Measurements from ENCODE around the gene MBOAT7. TPM values are rescaled to one million over a fixed set of nuclear protein-coding genes. Genes with fewer than 3 reads are reported as not detected.
A peak's percentile ranks its signal among the peaks of the same experiment; 100 is the strongest.
"Not testable (repeated sequence)": the region's sequence is repeated elsewhere in the genome, so short reads cannot be mapped to it uniquely, and the experiment has no call there.

MBOAT7 gene
- polyA plus RNA-seq, 12 donors, result 17.0 to 85.5 (median 27.2) TPM; not detected in 1

DNA sequence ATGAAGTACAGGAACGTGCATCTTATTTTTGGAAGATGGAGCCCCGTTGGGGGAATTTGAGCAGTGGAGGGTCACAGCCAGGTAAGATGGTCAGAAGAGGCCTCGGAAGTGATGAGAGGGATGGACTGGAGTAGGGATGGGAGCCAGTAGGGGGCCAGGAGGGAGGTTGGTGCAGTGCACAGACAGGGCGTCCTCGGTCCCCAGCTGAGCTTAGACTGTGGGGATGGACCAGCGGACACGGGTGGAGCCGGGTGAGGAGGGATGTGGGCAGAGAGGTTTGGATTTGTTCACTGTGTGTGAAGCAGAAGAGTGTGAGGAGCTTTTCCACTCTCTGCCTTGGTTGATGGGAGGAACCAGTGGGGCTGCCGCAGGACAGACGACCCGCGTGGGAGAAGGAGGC is 21.9 kb upstream of the MBOAT7 start:
- DNase-seq, result no peak

DNA sequence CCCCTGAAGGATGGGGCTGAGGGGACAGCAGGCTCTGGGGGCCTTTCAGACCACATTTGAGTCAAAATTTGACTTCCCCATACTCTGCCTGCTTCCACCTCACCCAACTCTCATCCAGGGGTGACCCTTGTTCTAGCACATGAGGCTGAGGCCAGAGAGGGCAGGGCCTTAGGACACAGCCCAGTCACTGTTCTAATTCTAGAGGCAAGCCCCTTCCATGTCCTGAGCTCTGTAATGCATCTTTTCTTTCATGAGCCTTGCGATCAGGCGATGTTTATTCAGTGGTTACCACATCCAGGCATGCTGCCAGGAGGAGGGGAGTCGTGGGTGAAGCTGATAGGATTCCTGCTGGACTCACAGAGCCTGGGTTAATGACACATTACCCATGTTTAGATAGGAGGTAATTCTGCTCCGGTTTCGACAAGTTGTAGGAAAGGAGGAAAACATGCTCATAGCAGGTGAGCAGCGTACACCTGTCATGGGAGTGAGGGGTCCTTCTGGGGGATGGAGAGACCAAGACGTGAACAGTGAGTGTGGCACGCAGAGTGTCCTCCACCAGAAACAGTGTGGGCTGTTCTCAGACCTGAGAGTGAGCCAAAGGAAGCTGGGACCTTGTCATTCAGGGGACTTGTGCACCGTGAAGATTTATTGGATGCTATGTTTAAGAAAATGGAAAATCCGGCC is 20.6 kb upstream of the MBOAT7 start:
- DNase-seq, result peak; percentile 45

GRCh38 chr19:54209058-54209810 is 19.9 kb upstream of the MBOAT7 start:
- no peak for DNase-seq

GRCh38 chr19:54208784-54209057 is 19.3 kb upstream of the MBOAT7 start:
- DNase-seq, result no peak

GRCh38 chr19:54207983-54208783 is 18.8 kb upstream of the MBOAT7 start:
- peak; percentile 64 for DNase-seq

DNA sequence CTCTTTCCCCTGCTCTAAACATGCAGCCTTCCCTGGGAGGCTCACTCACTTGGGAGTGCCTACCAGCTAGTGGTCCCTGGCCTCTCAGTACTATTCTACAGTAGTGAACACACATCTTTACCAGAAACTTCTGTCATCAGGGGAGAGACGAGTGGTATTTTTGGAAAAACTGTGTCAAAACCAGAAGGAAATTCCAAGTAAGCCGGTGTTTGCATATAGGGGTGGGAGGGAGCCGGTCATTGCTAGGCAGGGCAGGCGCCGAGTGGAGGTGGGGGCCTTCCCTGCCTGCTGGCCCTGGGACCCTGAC is 18.2 kb upstream of the MBOAT7 start:
- DNase-seq, result no peak

GRCh38 chr19:54207193-54207592 is 17.8 kb upstream of the MBOAT7 start:
- DNase-seq, result not testable (repeated sequence)

GRCh38 chr19:54206831-54207177 is 17.4 kb upstream of the MBOAT7 start:
- no peak for DNase-seq

DNA sequence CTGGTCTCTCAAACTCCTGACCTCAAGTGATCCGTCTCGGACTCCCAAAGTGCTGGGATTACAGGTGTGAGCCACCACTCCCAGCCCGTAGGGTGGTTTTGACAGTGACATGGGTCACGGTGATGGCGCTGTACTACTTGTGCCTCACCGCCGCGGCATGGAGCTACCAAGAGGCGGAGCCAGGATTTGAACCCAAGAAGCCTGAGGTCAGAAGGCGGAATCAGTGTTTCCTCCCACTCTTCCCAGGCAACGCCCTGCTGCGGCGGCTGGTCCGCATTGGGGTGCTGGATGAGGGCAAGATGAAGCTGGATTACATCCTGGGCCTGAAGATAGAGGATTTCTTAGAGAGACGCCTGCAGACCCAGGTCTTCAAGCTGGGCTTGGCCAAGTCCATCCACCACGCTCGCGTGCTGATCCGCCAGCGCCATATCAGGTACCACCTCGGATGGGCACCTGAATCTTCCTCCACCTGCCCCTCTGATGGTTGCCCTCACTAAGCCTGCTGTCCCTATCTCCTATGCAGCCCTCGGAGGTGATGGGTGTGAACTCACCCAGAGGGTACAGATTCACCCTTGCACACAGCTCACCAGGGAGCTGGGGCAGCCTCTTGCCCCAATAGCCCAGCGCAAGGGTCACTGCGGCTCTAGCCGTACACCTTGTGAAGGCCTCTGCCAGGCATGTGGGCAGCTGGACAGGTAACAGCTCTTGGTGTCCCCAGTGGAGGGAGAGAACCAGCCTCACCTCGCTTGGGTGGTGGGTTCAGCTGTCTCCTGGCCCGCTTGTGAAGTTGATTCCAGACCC is 16.9 kb upstream of the MBOAT7 start:
- DNase-seq, result no peak

DNA sequence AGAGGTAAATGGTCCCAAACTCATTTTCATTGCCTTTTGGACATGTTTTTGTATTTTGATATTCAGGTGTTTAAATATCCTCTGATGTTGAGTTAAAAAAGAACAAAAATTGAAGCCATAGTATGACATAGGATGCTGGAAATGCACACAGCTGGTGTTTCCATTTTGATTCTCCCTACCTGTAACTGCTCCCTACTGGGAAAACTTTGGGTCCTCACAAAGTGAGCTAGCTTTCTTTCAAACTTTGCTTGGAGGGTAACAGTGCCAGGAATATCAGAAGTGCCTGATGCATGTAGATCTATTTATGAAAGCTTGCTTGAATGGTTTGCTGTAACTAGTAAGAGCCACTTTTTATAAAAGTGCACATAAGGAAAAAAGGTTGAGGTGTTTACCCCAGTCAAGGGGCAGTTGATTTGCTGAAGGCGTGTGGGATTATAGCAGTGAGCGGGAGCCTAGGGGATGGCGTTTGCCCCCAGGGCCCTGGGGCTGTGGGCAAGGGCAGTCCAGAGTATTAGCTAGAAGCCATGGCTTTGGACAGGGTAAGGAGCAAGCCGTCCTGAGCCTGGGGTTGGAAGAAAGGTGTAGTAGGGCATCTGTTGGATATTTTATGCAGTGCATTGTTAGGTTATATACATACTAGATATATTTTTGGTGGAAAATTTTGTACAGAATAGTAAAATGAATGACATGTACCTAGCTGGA is 15.5 kb upstream of the MBOAT7 start:
- no peak for DNase-seq

- no peak for DNase-seq
These were observed 13.8 kb upstream of the MBOAT7 start for GRCh38 chr19:54203151-54203611.

GRCh38 chr19:54201980-54202379 is 12.6 kb upstream of the MBOAT7 start:
- no peak for DNase-seq

- DNase-seq, result no peak
These were observed 11.9 kb upstream of the MBOAT7 start for GRCh38 chr19:54201172-54201701.

GRCh38 chr19:54199401-54199800 is 10.0 kb upstream of the MBOAT7 start:
- DNase-seq, result no peak

- no peak for DNase-seq
These were observed 7.7 kb upstream of the MBOAT7 start for GRCh38 chr19:54197121-54197520.

- DNase-seq, result no peak
These were observed 7.2 kb upstream of the MBOAT7 start for GRCh38 chr19:54196536-54196935.

DNA sequence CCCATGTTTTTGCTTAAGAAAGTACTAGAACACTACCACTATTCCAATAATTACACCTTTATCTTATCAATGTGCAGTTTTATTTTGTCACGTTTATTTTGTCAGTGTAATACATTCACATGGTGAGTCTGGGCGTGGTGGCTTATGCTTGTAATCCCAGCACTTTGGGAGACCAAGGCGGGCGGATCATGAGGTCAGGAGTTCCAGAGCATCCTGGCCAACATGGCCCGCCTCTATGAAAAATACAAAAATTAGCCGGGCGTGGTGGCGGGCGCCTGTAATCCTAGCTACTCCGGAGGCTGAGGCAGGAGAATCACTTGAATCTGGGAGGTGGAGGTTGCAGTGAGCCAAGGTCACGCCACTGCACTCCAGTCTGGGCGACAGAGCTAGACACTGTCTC is 5.1 kb upstream of the MBOAT7 start:
- DNase-seq, result not testable (repeated sequence)

GRCh38 chr19:54193011-54193410 is 3.6 kb upstream of the MBOAT7 start:
- DNase-seq, result no peak

DNA sequence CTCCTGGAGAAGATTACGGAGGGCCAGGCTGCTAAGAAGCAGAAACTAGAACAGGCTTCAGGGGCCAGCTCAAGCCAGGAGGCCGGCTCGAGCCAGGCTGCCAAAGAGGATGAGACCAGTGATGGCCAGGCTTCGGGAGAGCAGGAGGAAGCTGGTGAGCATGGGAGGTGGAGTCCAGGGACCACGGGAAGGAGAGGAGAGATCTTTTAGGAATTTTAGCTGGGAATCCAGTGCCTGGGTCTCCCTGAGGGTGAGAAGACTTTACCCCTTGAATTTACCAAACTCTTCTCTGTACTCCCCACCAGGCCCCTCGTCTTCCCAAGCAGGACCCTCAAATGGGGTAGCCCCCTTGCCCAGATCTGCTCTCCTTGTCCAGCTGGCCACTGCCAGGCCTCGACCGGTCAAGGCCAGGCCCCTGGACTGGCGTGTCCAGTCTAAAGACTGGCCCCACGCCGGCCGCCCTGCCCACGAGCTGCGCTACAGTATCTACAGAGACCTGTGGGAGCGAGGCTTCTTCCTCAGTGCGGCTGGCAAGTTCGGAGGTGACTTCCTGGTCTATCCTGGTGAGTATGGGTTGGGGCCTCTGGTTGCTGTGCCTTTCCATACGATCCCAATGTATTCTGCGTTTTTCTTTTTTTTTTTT is 2.6 kb upstream of the MBOAT7 start:
- DNase-seq, result no peak

DNA sequence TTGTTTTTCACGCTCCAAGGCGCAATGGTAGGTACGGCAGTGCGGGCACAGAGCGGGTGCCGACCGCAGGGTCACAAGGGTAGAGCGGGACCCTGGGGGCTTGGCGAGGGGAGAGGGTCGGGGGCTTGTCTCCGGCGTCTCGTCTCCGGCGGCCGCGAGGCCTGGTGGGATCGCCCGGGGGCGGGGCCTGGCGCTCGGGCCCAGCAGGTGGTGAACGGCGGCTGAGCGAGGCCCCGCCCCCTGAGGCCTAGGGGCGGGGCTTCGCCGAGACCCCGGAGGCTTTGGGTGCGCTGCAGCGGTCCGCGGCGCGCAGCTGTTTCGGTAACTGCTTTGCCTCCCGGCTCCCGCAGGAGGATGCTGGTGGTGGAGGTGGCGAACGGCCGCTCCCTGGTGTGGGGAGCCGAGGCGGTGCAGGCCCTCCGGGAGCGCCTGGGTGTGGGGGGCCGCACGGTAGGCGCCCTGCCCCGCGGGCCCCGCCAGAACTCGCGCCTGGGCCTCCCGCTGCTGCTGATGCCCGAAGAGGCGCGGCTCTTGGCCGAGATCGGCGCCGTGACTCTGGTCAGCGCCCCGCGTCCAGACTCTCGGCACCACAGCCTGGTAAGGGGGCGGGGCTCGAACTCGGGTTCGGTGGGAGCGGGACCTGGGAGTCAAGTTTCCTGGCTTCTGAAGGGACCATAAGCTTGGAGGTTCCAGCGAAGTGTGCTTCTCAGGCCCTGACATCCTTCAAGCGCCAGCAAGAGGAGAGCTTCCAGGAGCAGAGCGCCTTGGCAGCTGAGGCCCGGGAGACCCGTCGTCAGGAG is 1.8 kb upstream of the MBOAT7 start, which contains the start of gene TSEN34:
Gene TSEN34, plus strand, starts transcription at position 298 of the 800 bp plus-strand sequence. Its CDS starts 57 bp downstream, at position 355.
- DNase-seq, result peak; percentile 55

Data from muscle of arm (tissue), 12 donors.